Hippocampal formation (tissue), 2 donors: ENCODE data around the gene MSRB1.

ENCODE experiments used
- DNase-seq, 2 donors: peaks; one replicate each; lab custom pipeline; 2025; lab: John Stamatoyannopoulos, UW

The MSRB1 gene

GRCh38 chr16:1895949-1896675 is 46.9 kb downstream of the MSRB1 start:
- DNase-seq, result no peak

GRCh38 chr16:1895068-1895467 is 47.9 kb downstream of the MSRB1 start:
- DNase-seq, result no peak

DNA sequence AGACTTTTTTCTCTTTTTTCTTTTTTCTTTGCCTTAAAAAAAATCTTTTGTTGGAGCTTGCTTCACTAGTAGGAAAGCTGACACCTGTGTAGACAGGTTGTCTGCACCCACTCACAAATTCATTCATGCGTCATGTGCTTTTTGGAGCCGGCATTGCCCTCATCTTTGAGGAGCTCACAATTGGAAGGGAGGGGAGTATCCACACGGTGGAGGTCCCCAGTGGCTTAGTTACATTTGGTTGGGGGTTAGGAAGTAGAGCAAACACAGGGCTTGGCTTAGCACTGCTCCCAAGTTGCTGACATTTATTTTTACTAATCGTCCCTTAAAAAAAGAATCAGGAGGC is 52.3 kb downstream of the MSRB1 start:
- DNase-seq, result no peak

- DNase-seq, result no peak
Observed at GRCh38 chr16:1890024-1890707, 52.8 kb downstream of the MSRB1 start.
